Body of pancreas (tissue), 4 donors: ENCODE measurements around the gene ARRB1. TPM values are rescaled to one million over a fixed set of nuclear protein-coding genes. Genes with fewer than 3 reads are reported as not detected.

Experiments used
- ATAC-seq: fragments of 150-250 bp; one replicate; pipeline ENCODE4 v1.9.1; 2016
- DNase-seq, 4 donors: peaks; one replicate each; pipeline ENCODE4 v3.0.0-alpha.2; 2019
- H3K27ac ChIP-seq, 4 donors: fragments of 200-600 bp; sonication (generic); 1 replicate in 3 of 4; 2 replicates in 1 of 4; pipeline versions ENCODE4 v1.5.1 to v1.6.1; 2016 to 2019; ENCODE audit warnings: mild to moderate bottlenecking in 1 of 4, mixed read lengths in 1 of 4, moderate library complexity in 1 of 4
- H3K27me3 ChIP-seq, 2 donors: fragments of 200-600 bp; sonication (generic); one replicate each; pipeline ENCODE4 v1.6.0; 2016; ENCODE audit warnings: mild to moderate bottlenecking in 1 of 2
- H3K36me3 ChIP-seq, 2 donors: fragments of 200-600 bp; sonication (generic); replicated peaks in 1 of 2; 2 replicates each; pipeline ENCODE4 v1.5.1; 2016; ENCODE audit warnings: low read depth in 2 of 2; ENCODE audit not compliant: insufficient read depth in 1 of 2
- H3K4me1 ChIP-seq: fragments of 200-600 bp; sonication (generic); one replicate; pipeline ENCODE4 v1.6.0; 2016
- H3K4me3 ChIP-seq, 2 donors: fragments of 200-600 bp; sonication (generic); 1 replicate in 1 of 2; 2 replicates in 1 of 2; pipeline ENCODE4 v1.5.1; 2016 to 2019
- H3K9me3 ChIP-seq, 3 donors: fragments of 200-600 bp; sonication (generic); 1 replicate in 2 of 3; 2 replicates in 1 of 3; pipeline ENCODE4 v1.5.1; 2016
- CTCF ChIP-seq, 7 experiments: fragments of 450-650 bp in 4 of 7; fragments of 200-600 bp in 3 of 7; sonication (generic) in 3 of 7; IDR thresholded peaks; one replicate each; pipeline ENCODE4 v1.5.1; 2016 to 2019; ENCODE audit warnings: antibody characterized with exemption in 7 of 7
- POLR2A ChIP-seq, 3 donors: fragments of 450-650 bp; IDR thresholded peaks; one replicate each; pipeline ENCODE4 v1.6.1; 2016; ENCODE audit warnings: antibody characterized with exemption in 3 of 3, mild to moderate bottlenecking in 2 of 3
- WGBS, 2 donors: methylation state at CpG; one replicate each; pipeline ENCODE4 v1.1.5; 2017; 5-methylcytosine and 5-hydroxymethylcytosine counted together
- intact Hi-C: fragments of 100-400 bp; cut with DNase I; formaldehyde crosslinking; loops from one replicate; pipeline ENCODE4 v1.15.1; 2023
- total RNA-seq, 2 donors: library from RNA; depleted of rRNA; stranded (reverse); fragments of >200 nt; gene quantifications; one replicate each; pipeline ENCODE4 v1.1.0, GENCODE V29; 2016

The ARRB1 gene
- total RNA-seq, 2 donors from 2014 or later = 41.0 to 54.1 TPM

DNA sequence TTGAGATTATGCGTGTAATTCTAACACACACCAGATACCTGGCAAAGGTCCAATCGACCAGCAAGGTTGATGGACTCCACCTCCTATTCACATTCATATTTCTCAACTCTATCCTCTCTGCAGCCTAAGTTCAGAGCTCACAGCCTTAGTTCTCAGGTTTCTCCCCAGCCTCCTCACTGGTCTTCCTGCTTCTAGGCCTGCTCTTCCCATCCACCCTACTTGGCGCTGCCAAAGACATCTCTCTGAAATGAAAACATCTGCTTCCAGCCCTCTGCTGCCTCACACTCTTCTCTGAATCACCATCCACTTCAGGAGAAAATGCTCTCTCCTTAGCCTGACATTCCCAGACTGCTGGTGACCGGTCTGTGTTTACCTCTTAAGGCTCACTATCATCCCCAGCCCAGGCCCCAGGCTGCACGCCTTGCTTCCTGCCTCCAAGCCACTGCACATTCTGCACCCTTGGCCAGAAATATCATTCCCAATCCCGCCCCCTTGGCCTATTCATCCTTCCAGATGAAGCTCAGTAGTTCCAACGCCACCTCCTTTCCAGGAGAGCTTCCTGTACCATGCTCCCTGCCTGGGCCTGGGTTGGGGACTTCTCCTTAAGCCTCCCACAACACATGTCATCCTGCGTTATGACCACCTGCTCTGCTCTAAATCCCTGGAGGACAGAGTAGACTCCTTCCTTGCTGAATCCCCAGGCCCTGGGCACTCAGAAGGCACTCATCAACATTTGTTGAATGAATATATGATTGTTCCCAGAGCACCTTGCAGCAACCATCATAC is 3.5 kb downstream of the ARRB1 start:
- TF ChIP-seq CTCF (IDR thresholded peaks at IDR 0.05) (no peak), POLR2A (IDR thresholded peaks at IDR 0.05) (no peak)
- Histone ChIP-seq H3K4me3 (no peak overlapping the region), H3K9me3 (no peaks in the 10 kb centered on the region), H3K4me1 (peaks cover 80% of the 10 kb centered on the region), H3K27me3 (no peaks in the 10 kb centered on the region), H3K27ac (peak overlapping the region in 3 of 4 donors; percentile 5 to 54 (median 37)), H3K36me3 (no peaks in the 10 kb centered on the region)
- no peak for ATAC-seq
- peak in 2 of 4 donors; percentile 32 to 38 for DNase-seq
- 47 to 61% methylated on average over 8 of the region's 8 CpGs for WGBS, 2 donors
- intact Hi-C loops = no loop called here

- Histone ChIP-seq H3K4me3 (no peak overlapping the region), H3K4me1 (peaks cover 83% of the 10 kb centered on the region), H3K27ac (peak overlapping the region in 3 of 4 donors; percentile 32 to 54 (median 37)), H3K9me3 (no peaks in the 10 kb centered on the region), H3K36me3 (no peaks in the 10 kb centered on the region), H3K27me3 (no peaks in the 10 kb centered on the region)
- ATAC-seq (no peak), DNase-seq (peak in 3 of 4 donors; percentile 45 to 61 (median 51))
- WGBS, 2 donors = 72 to 84% methylated on average over 7 to 11 of the region's 11 CpGs
- intact Hi-C loops = no loop called here
- no peak for TF ChIP-seq POLR2A (IDR thresholded peaks at IDR 0.05)
- TF ChIP-seq CTCF (IDR thresholded peaks at IDR 0.05) = no peak
These were observed 4.4 kb downstream of the ARRB1 start for GRCh38 chr11:75346912-75347647.

- 88 to 91% methylated on average over 3 to 4 of the region's 4 CpGs for WGBS, 2 donors
These were observed 5.2 kb downstream of the ARRB1 start for GRCh38 chr11:75346296-75346695.

DNA sequence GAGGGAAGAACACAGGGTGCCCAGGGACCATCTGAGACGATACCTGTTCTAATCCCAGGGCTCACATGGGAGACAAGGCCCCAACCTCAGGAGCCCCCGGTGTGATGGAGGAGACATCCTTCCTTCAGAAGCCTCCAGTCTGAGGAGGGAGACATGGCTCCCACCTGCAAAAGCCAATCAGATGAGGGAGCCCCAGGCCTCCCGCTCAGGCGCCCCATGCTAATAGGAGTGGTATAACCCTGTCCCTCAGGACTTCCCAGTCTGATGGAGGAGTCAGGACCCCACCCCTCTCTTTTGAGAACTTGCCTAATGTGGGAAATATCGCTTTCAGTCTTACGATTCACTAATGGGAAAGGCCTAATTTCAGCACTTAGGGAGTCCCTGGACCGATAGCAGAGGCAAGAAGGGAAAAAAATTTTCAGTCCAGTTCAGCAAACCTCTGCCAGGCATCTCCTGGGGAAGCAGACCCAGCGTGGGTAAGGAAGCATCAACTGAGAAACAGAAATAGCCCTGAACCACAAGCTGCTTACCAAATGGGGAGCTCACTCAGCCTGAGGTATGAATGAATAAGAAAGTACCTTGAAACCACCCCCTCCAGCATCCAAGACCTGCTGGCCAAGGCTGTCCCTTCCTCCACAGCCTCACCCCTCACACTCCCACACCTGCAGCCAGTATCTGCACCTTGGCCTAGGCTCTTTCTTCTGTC is 5.9 kb downstream of the ARRB1 start:
- Histone ChIP-seq H3K36me3 (no peaks in the 10 kb centered on the region), H3K27ac (peak overlapping the region in 3 of 4 donors; percentile 74 to 86 (median 77)), H3K4me1 (peaks cover 87% of the 10 kb centered on the region), H3K9me3 (no peaks in the 10 kb centered on the region), H3K27me3 (no peaks in the 10 kb centered on the region), H3K4me3 (no peak overlapping the region)
- intact Hi-C loops = no loop called here
- ATAC-seq (no peak), DNase-seq (no peak)
- TF ChIP-seq CTCF (IDR thresholded peaks at IDR 0.05) (no peak), POLR2A (IDR thresholded peaks at IDR 0.05) (no peak)
- 76 to 94% methylated on average over 7 to 8 of the region's 8 CpGs for WGBS, 2 donors

More at GRCh38 chr11:75346296-75346695, 5.2 kb downstream of the ARRB1 start:
- peaks cover 87% of the 10 kb centered on the region for H3K4me1 ChIP-seq
- no peak for ATAC-seq
- no peak for DNase-seq
- peak overlapping the region in 2 of 4 donors; percentile 37 to 86 for H3K27ac ChIP-seq
- intact Hi-C loops = no loop called here
- H3K4me3 ChIP-seq = no peak overlapping the region
- no peaks in the 10 kb centered on the region for H3K9me3 ChIP-seq
- no peaks in the 10 kb centered on the region for H3K36me3 ChIP-seq
- TF ChIP-seq CTCF (IDR thresholded peaks at IDR 0.05) (no peak), POLR2A (IDR thresholded peaks at IDR 0.05) (no peak)
- H3K27me3 ChIP-seq = no peaks in the 10 kb centered on the region
